HepG2 (cell line): ENCODE data around the gene ABCB9. TPM values are rescaled to one million over a fixed set of nuclear protein-coding genes. Genes with fewer than 3 reads are reported as not detected.
A peak's percentile ranks its signal among the peaks of the same experiment; 100 is the strongest.

ENCODE experiments used
- ATAC-seq: fragments of 200-7000 bp; cut with Tn5 transposase; 3 replicates; pipeline ENCODE4 v1.9.1; 2020; ENCODE audit warnings: mild to moderate bottlenecking, moderate library complexity
- BruUV-seq: library from RNA; stranded (reverse); fragments of 400-500 nt; replicated peaks from 2 replicates; lab custom pipeline; 2021; lab: Mats Ljungman, UMichigan
- CTCF ChIA-PET: fragments of 300-600 bp; formaldehyde crosslinking; extraction: SDS; loops from one replicate; lab custom pipeline; 2021; ENCODE audit warnings: low total read pairs, inconsistent platforms, low intra/inter-chr PET ratio; lab: Yijun Ruan, JAX
- POLR2A ChIA-PET: fragments of 350-600 bp; sonication (Branson Sonifier 250); formaldehyde crosslinking; loops from one replicate; lab custom pipeline; 2020; ENCODE audit warnings: antibody characterized with exemption, inconsistent platforms; lab: Yijun Ruan, JAX
- DNase-seq: peaks from one replicate; pipeline ENCODE4 v3.0.0-alpha.2; 2015; ENCODE audit warnings: low spot score
- FAIRE-seq: peaks from 3 replicates; lab custom pipeline; 2011; peaks lifted over from hg19 to GRCh38; lab: Jason Lieb, UNC
- H2AFZ ChIP-seq: one replicate; pipeline ENCODE4 v1.6.1; 2011; ENCODE audit warnings: low read length, inconsistent platforms
- H3K27ac ChIP-seq: fragments of 300-600 bp; 3 replicates; pipeline ENCODE4 v1.8.0; 2011; ENCODE audit warnings: mixed run types, mild to moderate bottlenecking, mixed read lengths, low read length, inconsistent platforms; ENCODE audit not compliant: insufficient read depth; ENCODE audit errors: extremely low read length
- H3K27me3 ChIP-seq, 2 experiments: fragments of 200-600 bp in 1 of 2; 2 replicates in 1 of 2; 3 replicates in 1 of 2; pipeline versions ENCODE4 v1.6.0 to v1.8.0; 2011; ENCODE audit warnings: low read length in 2 of 2, mild to moderate bottlenecking in 2 of 2, moderate library complexity in 2 of 2, inconsistent platforms in 1 of 2; ENCODE audit not compliant: insufficient read depth in 2 of 2, control insufficient read depth in 1 of 2
- H3K36me3 ChIP-seq, 2 experiments: fragments of 200-600 bp in 1 of 2; replicated peaks in 1 of 2; 2 replicates in 1 of 2; 3 replicates in 1 of 2; pipeline versions ENCODE4 v1.5.1 to v1.8.0; 2011; ENCODE audit warnings: low read length in 2 of 2, inconsistent platforms in 1 of 2; ENCODE audit not compliant: insufficient read depth in 2 of 2, control insufficient read depth in 1 of 2
- H3K4me1 ChIP-seq: 2 replicates; pipeline ENCODE4 v1.5.1; 2012; ENCODE audit warnings: low read length, inconsistent platforms; ENCODE audit not compliant: insufficient read depth
- H3K4me2 ChIP-seq: 2 replicates; pipeline ENCODE4 v1.6.0; 2011; ENCODE audit warnings: low read depth, low read length, inconsistent platforms
- H3K4me3 ChIP-seq, 3 experiments: fragments of 200-600 bp in 1 of 3; sonication (generic), shearing (Covaris generic) in 1 of 3; replicated peaks in 1 of 3; 2 replicates each; pipeline ENCODE4 v1.5.1; 2011 to 2016; ENCODE audit warnings: low read length in 3 of 3, inconsistent platforms in 2 of 3, low read depth in 2 of 3, mild to moderate bottlenecking in 2 of 3, control low read depth in 1 of 3, mixed read lengths in 1 of 3; ENCODE audit not compliant: insufficient read depth in 1 of 3
- H3K79me2 ChIP-seq: one replicate; pipeline ENCODE4 v1.6.1; 2011; ENCODE audit warnings: low read length, inconsistent platforms; ENCODE audit not compliant: insufficient read depth
- H3K9ac ChIP-seq: 2 replicates; pipeline ENCODE4 v1.6.0; 2011; ENCODE audit warnings: mild to moderate bottlenecking, low read depth, low read length, inconsistent platforms; ENCODE audit not compliant: insufficient read depth
- H3K9me3 ChIP-seq: 2 replicates; pipeline ENCODE4 v1.5.1; 2012; ENCODE audit warnings: mild to moderate bottlenecking, low read length
- H4K20me1 ChIP-seq: 2 replicates; pipeline ENCODE4 v1.6.0; 2011; ENCODE audit warnings: inconsistent platforms, mild to moderate bottlenecking, low read length, moderate library complexity; ENCODE audit not compliant: insufficient read depth
- ZBTB38 ChIP-seq: sonication (generic); formaldehyde crosslinking; IDR thresholded peaks from 2 replicates; pipeline ENCODE4 v1.5.1; 2020; ENCODE audit warnings: mild to moderate bottlenecking, missing genetic modification reagents
- ZFY ChIP-seq: sonication (generic); formaldehyde crosslinking; IDR thresholded peaks from 2 replicates; pipeline ENCODE4 v1.4.0; 2020; ENCODE audit warnings: missing genetic modification reagents
- ZNF337 ChIP-seq: sonication (generic); formaldehyde crosslinking; IDR thresholded peaks from 2 replicates; pipeline ENCODE4 v1.5.1; 2020; ENCODE audit warnings: missing genetic modification reagents, low read depth, mild to moderate bottlenecking, borderline replicate concordance
- ZNF800 ChIP-seq: sonication (generic); formaldehyde crosslinking; IDR thresholded peaks from 2 replicates; pipeline ENCODE4 v1.4.0; 2020; ENCODE audit warnings: missing genetic modification reagents
- WGBS: methylation state at CpG from one replicate; pipeline ENCODE4 v1.1.6; 2017; ENCODE audit warnings: low lambda C conversion rate; 5-methylcytosine and 5-hydroxymethylcytosine counted together
- in situ Hi-C: cut with HindIII; loops from 2 replicates; pipeline ENCODE4 v1.10.0; 2017; ENCODE audit warnings: low pct_unique_long_range_greater_than_20kb; ENCODE audit not compliant: extremely low pct_ligation_motif_present
- intact Hi-C: fragments of 100-400 bp; cut with micrococcal nuclease; formaldehyde crosslinking; loops from one replicate; pipeline ENCODE4 v1.10.0; 2022; ENCODE audit not compliant: unreplicated experiment
- polyA plus RNA-seq, 8 experiments: library from polyadenylated mRNA; depleted of rRNA in 3 of 8; stranded (reverse) in 7 of 8; unstranded in 1 of 8; fragments of >200 nt; fragmentation: Illumina TruSeq in 4 of 8; extraction: Trizol in 4 of 8; gene quantifications; 2 replicates each; pipeline versions ENCODE4 v1.2.1 to v1.2.3, GENCODE V29; 2011 to 2016; ENCODE audit warnings: low read depth in 4 of 8, missing spikeins in 1 of 8, mixed read lengths in 1 of 8; ENCODE audit not compliant: insufficient read depth in 1 of 8
- total RNA-seq, 5 experiments: library from RNA; depleted of rRNA; stranded (reverse); fragments of >200 nt; fragmentation: Illumina TruSeq; extraction: Trizol; gene quantifications; 2 replicates each; pipeline ENCODE4 v1.2.3, GENCODE V29; 2016; ENCODE audit warnings: low read depth in 1 of 5

The ABCB9 gene
- total and polyA plus RNA-seq, 2 of the 13 experiments (the other 11 are each of a cell fraction or from before 2014, with no cell fraction given), result 5.1 to 6.0 TPM

DNA sequence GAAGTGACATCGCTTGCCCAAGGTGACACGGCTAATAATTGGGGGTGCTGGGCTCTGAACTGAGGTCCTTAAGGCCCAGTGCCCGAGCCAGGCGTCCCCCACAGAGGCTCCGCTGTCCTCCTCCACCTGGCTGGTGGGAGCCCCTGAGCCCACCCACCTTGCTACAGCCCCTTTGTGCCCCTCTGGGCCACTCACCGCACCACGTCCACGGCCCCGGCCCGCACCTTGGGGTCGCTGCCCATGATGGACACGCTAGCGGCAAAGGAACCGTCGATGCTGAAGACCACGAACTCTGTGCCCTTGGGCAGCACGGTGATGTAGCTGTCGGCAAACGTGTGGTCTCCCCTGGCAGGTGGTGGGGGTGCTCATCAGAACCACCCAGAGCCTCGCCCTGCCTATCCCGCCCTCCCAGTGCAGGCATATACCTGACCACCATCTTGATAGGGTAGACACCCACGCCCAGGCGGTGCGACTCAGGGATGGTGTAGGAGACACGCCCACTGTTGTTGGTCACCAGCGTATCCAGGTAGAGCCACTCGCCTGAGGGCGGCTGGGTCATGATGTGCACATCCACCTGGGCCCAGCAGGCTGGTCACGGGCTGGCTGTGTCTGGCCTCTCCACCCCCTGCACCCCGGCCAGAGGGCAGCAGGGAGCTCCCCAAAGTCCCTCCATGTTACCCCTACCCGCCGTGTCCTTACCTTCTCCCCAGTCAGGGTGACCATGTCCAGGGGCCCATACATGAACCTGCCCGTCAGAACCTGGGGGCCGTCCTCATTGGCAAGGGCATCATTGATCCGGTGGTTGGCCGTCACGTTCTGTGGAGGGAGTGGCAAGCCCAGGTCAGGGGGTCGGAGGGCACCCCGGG lies 21.1 kb upstream of the ABCB9 start:
- WGBS, result 95% methylated on average over 11 of the region's 39 CpGs
- BruUV-seq, result no TSS peak
- Histone ChIP-seq H3K9me3 (no peaks in the 10 kb centered on the region), H3K4me1 (peaks cover 33% of the 10 kb centered on the region), H3K9ac (no peak overlapping the region), H3K4me3 (no peak overlapping the region), H3K27me3 (no peaks in the 10 kb centered on the region), H3K79me2 (peaks cover 3% of the 10 kb centered on the region), H2AFZ (no peak overlapping the region), H3K4me2 (no peak overlapping the region), H3K36me3 (peaks cover 5 to 7% of the 10 kb centered on the region in 2 experiments; a peak in 4 of 5 replicates), H4K20me1 (no peaks in the 10 kb centered on the region), H3K27ac (no peak overlapping the region)
- ChIA-PET CTCF (no interaction called here), POLR2A (no interaction called here)
- no peak for FAIRE-seq
- ATAC-seq, result no peak
- intact Hi-C loops (no loop called here), in situ Hi-C loops (no loop called here)
- TF ChIP-seq ZFY (CRISPR knock-in tag) (no peak), ZNF337 (CRISPR knock-in tag) (no peak), ZBTB38 (CRISPR knock-in tag) (0 out of 2 replicates have a peak, but pooled peaks have one; percentile 10), ZNF800 (no peak)
- no peak for DNase-seq
